ENCODE data around the gene IQUB. TPM values are rescaled to one million over a fixed set of nuclear protein-coding genes. Genes with fewer than 3 reads are reported as not detected.

IQUB gene
- total RNA-seq (2022; extraction: Qiagen RNA extraction), result 0.06 TPM in 4 of 5 replicates, not detected in the other

GRCh38 chr7:123534383-123535260 is at the start of gene IQUB:
TSS of gene IQUB (minus strand) at chr7:123534595. CDS start at chr7:123512340, 22,255 bp downstream.

GRCh38 chr7:123557398-123558288 is 23.2 kb upstream of the IQUB start, which contains the start of gene NDUFA5:
TSS of gene NDUFA5 (minus strand) at chr7:123557818. CDS start at chr7:123557795, 23 bp downstream.

Other genes starting within 250 kb of the IQUB start
- gene NDUFA5, start 23.2 kb upstream of the IQUB start, total RNA-seq (2022; extraction: Qiagen RNA extraction), result 29.9 to 42.4 TPM (median 33.4 TPM) in 5 replicates
- not detected in 5 replicates for gene ASB15, start 67.2 kb upstream of the IQUB start, total RNA-seq (2022; extraction: Qiagen RNA extraction)
- not detected in 5 replicates for gene LMOD2, start 121.3 kb upstream of the IQUB start, total RNA-seq (2022; extraction: Qiagen RNA extraction)
- gene WASL, start 214.4 kb upstream of the IQUB start, total RNA-seq (2022; extraction: Qiagen RNA extraction), result 18.3 to 25.4 TPM (median 21.1 TPM) in 5 replicates

All from A549 treated with Hydrocortisone at 1 μM for 4 hours (cell line).